ENCODE results near the gene SYT3.

GRCh38 chr19:50590191-50590590 is 49.5 kb downstream of the SYT3 start:
- no peak for TF ChIP-seq CTCF (conservative IDR thresholded peaks at IDR 0.05; ENCODE audit: low read depth, low read length)
- no peak for TF ChIP-seq EZH2 (IDR thresholded peaks at IDR 0.05; ENCODE audit: low read length, unreplicated experiment)
- TF ChIP-seq EZH2phosphoT487 (IDR thresholded peaks at IDR 0.05; ENCODE audit: borderline replicate concordance, low read length): no peak
